GM21360 (cell line): ENCODE data around the gene POU6F1.
A peak's percentile ranks its signal among the peaks of the same experiment; 100 is the strongest.
"Not testable (repeated sequence)": the region's sequence is repeated elsewhere in the genome, so short reads cannot be mapped to it uniquely, and the experiment has no call there.

Experiments
- ATAC-seq: cut with Tn5 transposase; IDR thresholded peaks from one replicate; pipeline ENCODE4 v1.9.1; 2021; ENCODE audit warnings: mild to moderate bottlenecking, moderate library complexity; ENCODE audit not compliant: unreplicated experiment

POU6F1 gene

DNA sequence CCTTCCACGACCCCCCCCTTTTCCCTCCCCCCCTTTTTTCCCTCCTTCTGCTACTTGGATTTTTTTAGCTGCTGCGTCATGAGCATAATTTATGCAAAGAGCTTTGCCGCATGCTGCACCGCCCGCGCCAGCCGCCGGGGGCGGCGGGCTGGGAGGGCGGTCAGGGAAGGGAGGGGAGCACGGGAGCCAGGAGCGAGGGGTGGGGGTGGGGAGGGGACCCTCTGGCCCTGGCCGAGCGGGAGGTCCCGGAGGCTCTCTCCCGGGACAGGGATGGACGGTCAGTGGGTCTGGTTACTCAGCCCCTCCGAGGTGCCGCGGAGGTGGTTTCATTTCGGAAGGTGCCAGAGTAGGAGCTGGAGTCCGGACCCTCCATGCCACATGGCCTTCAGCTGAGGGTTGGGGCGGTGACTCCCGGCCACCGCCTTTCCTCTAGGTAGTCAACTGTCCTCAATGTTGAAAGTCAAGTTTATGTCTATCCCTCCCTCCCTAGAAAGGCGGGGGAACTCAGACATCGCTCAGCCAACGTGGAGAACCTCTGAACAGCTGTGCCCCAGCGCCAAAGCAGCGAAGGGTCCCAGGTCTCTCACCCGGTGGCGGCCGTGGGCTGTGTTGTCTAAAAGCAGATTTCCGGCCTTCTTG lies at the start of gene POU6F1:
Gene POU6F1 (minus strand): TSS at position 95 of the 639 bp plus-strand sequence. CDS start 11,226 bp downstream, outside the sequence.
- ATAC-seq = peak; percentile 60

DNA sequence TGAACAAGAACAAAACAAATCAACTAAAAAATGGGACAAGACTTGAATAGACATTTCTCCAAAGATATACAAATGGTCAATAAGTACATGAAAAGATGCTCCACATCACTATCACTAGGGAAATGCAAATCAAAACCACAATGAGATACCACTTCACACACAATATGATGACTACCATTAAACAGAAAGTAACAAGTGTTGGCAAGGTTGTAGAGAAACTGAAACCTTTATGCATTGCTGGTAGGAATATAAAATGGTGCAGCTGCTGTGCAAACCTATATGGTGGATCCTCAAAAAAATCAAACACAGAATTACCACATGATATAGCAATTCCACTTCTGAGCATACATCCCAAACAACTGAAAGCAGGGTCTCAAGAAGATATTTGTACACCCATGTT lies 47.2 kb upstream of the POU6F1 start:
- no peak for ATAC-seq

DNA sequence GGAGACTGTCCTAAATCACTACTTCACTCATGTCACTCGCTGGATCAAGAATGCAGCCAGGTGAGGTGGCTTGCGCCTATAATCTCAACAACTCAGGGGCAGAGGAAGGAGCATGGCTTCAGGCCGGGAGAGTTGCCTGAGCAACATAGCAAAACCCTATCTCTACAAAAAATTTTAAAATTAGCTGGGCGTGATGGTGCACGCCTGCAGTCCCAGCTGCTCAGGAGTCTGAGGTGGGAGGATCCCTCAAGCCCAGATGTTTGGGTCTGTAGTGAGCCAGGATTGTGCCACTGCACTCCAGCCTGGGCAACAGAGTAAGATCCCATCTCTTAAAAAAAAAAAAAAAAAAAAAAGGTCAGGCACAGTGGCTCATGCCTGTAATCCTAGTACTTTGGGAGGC lies 46.4 kb upstream of the POU6F1 start:
- no peak for ATAC-seq

- no peak for ATAC-seq
Measured at GRCh38 chr12:51263341-51263740, 45.5 kb upstream of the POU6F1 start.

- no peak for ATAC-seq
Measured at GRCh38 chr12:51262758-51263177, 44.9 kb upstream of the POU6F1 start.

DNA sequence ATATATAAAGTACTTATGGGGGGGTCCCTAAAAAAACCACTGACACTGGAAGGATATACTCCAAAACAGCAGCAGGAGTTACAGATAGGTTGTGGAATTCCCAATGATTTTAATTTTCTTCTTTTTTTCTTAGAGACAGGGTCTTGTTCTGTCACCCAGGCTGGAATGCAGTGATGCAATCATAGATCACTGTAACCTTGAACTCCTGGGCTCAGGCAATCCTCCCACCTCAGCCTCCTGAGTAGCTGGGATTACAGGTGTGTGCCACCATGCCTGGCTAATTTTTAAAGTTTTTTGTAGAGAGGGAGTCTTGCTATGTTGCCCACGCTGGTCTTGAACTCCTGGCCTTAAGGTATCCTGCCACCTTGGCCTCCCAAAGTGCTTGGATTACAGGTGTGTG lies 41.7 kb upstream of the POU6F1 start:
- ATAC-seq = not testable (repeated sequence)

- no peak for ATAC-seq
Measured at GRCh38 chr12:51254536-51254935, 36.7 kb upstream of the POU6F1 start.

GRCh38 chr12:51253276-51253675 lies 35.4 kb upstream of the POU6F1 start:
- no peak for ATAC-seq

- ATAC-seq = no peak
Measured at GRCh38 chr12:51247523-51248206, 29.8 kb upstream of the POU6F1 start.

DNA sequence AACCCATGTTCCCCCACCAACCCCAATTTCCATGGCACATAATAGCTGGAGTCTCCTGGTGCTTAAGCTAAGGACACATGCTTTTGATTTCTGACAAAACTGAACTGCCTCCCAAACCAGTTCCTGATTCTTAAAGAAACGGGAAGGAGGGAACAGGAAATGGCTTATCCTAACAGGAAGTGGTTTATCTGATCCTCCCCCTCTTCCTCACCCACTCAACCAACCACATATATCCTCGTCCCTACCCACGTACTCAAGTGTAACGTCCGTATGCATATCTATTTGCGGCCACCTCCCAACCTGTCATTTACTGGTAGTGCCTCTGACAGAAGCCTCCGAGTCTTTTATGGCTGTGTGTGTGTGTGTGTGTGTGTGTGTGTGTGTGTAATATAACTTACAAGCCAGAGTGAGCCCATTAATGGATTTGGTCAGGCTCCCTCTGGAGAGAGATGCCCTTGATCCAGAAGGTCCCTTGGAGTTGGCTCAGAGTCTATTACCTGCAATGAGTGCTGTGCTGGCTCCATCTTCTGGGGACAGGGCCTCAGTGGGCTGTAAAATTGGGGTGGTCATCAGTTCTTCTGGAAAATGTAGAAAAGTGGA lies 28.5 kb upstream of the POU6F1 start:
- no peak for ATAC-seq

GRCh38 chr12:51245476-51246253 lies 27.8 kb upstream of the POU6F1 start:
- ATAC-seq = no peak

DNA sequence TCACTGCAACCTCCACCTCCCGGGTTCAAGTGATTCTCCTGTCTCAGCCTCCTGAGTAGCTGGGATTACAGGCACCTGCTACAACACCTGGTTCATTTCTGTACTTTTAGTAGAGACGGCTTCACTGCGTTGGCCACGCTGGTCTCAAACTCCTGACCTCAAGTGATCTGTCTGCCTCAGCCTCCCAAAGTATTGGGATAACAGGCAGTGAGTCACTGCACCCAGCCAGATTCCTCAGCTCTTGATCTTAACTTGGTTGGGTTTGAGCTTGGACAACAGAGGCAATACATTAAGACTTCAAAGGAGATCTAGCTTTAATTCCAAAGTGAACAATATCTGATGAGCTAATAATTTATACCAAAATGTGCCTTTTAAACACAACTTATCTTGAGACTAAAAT lies 26.4 kb upstream of the POU6F1 start:
- ATAC-seq = no peak

GRCh38 chr12:51242876-51243275 lies 25.0 kb upstream of the POU6F1 start:
- no peak for ATAC-seq

- no peak for ATAC-seq
Measured at GRCh38 chr12:51242120-51242519, 24.3 kb upstream of the POU6F1 start.

GRCh38 chr12:51240971-51241370 lies 23.1 kb upstream of the POU6F1 start:
- no peak for ATAC-seq

DNA sequence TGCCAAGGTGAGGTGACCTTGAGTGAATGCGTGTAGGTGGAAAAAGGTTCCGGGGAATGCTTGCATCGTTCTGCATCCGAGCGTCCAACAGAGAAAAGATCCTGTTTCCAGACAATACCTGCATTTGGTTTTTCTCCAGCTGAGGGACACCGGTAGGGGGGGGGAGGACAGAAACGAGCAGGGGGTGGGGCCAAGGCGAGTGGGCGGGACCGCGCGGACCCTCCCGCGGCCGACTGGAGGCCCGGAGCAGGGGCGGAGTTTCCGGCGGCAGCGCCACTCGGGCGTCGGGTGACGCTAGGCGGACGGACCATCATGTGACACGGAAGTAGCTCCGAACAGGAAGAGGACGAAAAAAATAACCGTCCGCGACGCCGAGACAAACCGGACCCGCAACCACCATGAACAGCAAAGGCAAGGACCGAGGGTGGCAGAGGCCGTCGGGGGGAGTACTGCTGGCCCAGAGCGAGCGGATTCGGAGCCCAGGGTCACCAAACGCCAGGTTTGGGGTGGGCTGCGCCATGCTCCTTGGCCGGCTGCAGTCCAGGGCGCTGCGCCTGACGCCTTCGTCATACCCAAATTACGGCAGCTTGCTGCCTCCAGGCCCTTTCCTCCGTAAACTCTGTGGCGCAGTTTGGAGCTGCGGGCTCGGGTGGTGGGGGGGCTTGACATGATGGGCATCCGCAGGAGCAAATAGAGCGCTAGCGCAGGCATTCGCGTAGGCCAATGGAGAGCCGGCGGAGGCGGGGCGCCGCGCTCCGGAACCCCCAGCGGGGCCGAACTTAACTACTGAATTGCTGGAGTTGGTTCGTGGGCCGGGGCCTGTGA lies 20.9 kb upstream of the POU6F1 start, which contains the start of gene DAZAP2:
Gene DAZAP2 (plus strand): TSS at position 317 of the 825 bp plus-strand sequence. CDS start 82 bp downstream, at position 399.
- ATAC-seq = peak; percentile 91

GRCh38 chr12:51238037-51238509 lies 20.2 kb upstream of the POU6F1 start:
- ATAC-seq = peak; percentile 10

DNA sequence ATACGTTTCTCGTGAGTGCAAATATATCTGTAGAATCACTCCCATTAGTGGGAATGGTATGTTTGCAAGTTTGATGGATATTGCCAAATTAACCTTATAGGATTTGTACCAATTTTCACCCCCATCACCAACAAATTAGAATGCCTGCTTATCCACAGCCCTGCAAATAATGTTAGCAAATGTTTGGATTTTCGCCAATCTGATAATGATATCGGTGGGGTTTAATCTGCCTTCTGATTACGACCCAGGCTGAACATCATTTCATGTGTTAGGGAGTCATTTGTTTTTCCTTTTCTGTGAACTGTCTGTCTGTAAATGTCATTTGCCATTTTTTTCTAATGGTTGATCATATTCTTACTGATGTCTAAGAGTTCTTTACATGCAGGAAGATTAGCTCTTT lies 16.7 kb upstream of the POU6F1 start:
- no peak for ATAC-seq

- no peak for ATAC-seq
Measured at GRCh38 chr12:51232642-51233041, 14.8 kb upstream of the POU6F1 start.

DNA sequence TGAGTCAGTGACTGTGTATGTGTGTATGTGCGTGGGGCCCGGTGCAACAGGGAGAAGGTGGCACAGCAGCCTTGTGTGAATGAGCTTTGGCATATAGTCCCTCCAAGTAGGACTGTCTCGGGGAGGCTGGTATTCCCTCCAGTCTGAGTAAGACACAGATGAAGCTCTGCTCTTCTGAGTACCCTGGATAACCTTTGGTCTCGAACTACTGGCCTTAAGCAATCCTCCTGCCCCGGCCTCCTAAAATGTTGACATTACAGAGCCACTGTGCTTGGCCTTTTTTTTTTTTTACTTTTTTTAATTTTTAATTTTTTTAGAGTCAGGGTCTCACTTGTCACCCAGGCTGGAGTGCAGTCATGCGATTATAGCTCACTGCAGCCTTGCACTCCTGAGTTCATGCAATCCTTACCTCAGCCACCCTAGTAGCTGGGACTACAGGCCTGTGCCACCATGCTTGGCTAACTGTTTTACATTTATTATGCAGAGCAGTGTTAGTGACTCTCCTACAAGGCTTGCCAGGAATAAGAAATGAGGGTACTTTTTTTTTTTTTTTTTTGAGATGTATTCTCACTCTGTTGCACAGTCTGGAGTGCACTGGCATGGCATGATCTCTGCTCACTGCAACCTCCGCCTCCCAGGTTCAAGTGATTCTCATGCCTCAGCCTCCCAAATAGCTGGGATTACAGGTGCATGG lies 11.4 kb upstream of the POU6F1 start:
- ATAC-seq = no peak
